ENCODE data around the gene CLTC.

Gene CLTC

GRCh38 chr17:59733697-59734096 lies 114.0 kb downstream of the CLTC start:
- no peak for DNase-seq

GRCh38 chr17:59734226-59734625 lies 114.5 kb downstream of the CLTC start:
- DNase-seq, result no peak

GRCh38 chr17:59737324-59737723 lies 117.6 kb downstream of the CLTC start:
- DNase-seq, result no peak

DNA sequence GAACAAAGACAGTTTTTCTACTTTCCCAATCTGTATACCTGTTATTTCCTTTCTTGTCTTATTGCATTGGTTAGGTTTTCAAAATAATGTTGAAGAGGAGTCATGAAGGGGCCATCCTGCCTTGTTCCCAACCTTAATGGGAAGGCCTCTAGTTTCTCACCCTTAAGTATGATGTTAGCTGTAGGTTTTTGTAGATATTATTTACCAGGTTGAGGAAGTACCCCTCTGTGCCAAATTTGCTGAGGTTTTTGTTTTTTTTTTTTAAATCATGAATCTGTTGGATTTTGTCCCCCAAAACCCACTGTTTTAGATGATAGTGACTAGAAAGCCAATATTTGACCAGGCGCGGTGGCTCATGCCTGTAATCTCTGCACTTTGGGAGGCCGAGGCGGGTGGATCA lies 124.1 kb downstream of the CLTC start:
- no peak for DNase-seq

DNA sequence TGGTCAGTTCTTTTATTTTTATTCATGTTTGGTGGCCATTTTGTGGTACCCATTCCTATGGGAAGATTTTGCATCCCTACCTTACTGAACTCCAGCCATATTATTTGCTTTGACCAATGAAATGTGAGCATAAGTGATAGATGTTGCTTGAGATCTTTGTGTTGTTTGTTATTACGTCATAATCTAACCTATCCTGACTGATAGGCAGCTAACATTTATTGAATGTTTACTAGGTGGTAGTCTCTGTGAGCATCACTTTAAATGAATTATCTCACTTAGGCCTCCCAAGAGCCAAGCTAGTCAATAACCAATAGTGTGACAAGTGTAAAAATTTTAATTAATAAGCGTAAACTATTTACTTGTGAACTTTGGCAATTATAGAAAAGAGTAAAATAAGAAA lies 125.3 kb downstream of the CLTC start:
- DNase-seq, result no peak

Data from CD4-positive, alpha-beta T cell treated with Interleukin-6 for 4 hours (primary cell).